ENCODE data around the gene PIGW. TPM values are rescaled to one million over a fixed set of nuclear protein-coding genes. Genes with fewer than 3 reads are reported as not detected.

The PIGW gene
- total RNA-seq, 3 donors from 2014 or later (not counting 1 experiment from before 2014, with no cell fraction given), result 4.6 to 8.3 (median 5.0) TPM

DNA sequence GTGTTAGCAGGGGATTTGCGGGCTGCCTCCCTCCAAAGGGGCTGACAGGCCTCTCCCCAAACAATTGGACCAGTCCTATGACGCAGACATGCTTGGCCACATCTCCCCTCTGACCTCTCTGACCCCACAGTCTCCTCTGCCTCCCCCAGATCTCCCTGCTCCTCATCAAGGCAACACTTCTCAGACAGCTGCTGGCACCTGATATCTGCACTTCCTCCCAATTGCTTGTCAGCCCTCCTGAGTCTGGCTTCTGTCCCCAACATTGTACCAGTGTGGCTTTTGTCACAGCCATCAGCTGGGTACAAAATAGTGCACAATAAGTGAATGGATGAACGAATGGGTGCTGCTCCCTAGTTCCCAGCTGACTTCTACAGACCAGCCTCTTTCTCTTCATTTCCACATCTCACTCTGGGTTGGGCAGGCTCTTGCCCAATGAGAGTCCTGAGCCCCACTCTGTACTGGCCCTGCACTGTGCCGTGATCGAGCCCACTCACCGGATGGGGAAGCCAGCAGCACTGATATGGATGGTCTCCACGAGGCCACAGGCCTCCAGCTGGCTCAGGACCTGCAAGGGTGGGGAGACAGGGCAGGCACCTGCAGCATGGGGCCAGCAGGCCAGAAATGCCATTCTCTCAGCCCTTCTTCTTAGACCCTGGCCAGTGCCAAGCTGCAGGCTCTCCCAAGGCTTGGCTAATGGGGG, 31.2 kb upstream of the PIGW start:
- DNase-seq, result no peak
- H3K27ac ChIP-seq (ENCODE audit: low read length), result no peak overlapping the region
- H3K4me3 Mint-ChIP-seq, result no peak overlapping the region

GRCh38 chr17:36504156-36504545, 30.6 kb upstream of the PIGW start:
- intact Hi-C loops (cut with micrococcal nuclease), result no loop called here
- peaks cover 0 to 4% of the 10 kb centered on the region in 2 donors for H3K4me1 Mint-ChIP-seq
- H3K9me3 ChIP-seq (ENCODE audit: control insufficient read depth, insufficient read depth, low read length), result no peaks in the 10 kb centered on the region
- H3K27me3 ChIP-seq (ENCODE audit: control insufficient read depth, insufficient read depth, low read length), result no peaks in the 10 kb centered on the region
- no peaks in the 10 kb centered on the region for H3K4me1 ChIP-seq (ENCODE audit: control insufficient read depth, insufficient read depth, low read length)
- TF ChIP-seq, protein P1, sequence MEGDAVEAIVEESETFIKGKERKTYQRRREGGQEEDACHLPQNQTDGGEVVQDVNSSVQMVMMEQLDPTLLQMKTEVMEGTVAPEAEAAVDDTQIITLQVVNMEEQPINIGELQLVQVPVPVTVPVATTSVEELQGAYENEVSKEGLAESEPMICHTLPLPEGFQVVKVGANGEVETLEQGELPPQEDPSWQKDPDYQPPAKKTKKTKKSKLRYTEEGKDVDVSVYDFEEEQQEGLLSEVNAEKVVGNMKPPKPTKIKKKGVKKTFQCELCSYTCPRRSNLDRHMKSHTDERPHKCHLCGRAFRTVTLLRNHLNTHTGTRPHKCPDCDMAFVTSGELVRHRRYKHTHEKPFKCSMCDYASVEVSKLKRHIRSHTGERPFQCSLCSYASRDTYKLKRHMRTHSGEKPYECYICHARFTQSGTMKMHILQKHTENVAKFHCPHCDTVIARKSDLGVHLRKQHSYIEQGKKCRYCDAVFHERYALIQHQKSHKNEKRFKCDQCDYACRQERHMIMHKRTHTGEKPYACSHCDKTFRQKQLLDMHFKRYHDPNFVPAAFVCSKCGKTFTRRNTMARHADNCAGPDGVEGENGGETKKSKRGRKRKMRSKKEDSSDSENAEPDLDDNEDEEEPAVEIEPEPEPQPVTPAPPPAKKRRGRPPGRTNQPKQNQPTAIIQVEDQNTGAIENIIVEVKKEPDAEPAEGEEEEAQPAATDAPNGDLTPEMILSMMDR (IDR thresholded peaks at IDR 0.05), result no peak
- H3K9me3 Mint-ChIP-seq, result no peaks in the 10 kb centered on the region
- no peaks in the 10 kb centered on the region for H3K27me3 Mint-ChIP-seq (ENCODE audit: low read depth in 2 of 2)
- no peak overlapping the region for H3K27ac Mint-ChIP-seq
- 98% methylated on average over 5 of the region's 5 CpGs for WGBS (ENCODE audit: insufficient coverage)
- H3K4me3 Mint-ChIP-seq, result no peak overlapping the region
- H3K36me3 Mint-ChIP-seq, result no peaks in the 10 kb centered on the region
- no peak overlapping the region for H3K4me3 ChIP-seq (ENCODE audit: low read length)
- peaks cover 17% of the 10 kb centered on the region for H3K36me3 ChIP-seq (ENCODE audit: control insufficient read depth, insufficient read depth, low read length)
- ATAC-seq, result no peak
- H3K27ac ChIP-seq (ENCODE audit: low read length), result no peak overlapping the region
- DNase-seq, result no peak

More for the DNA sequence above, 31.2 kb upstream of the PIGW start:
- TF ChIP-seq, protein P1 (IDR thresholded peaks at IDR 0.05), result no peak
- 98% methylated on average over 7 of the region's 7 CpGs for WGBS (ENCODE audit: insufficient coverage)
- Mint-ChIP-seq H3K27ac (no peak overlapping the region), H3K4me1 (peaks cover 0 to 4% of the 10 kb centered on the region in 2 donors), H3K36me3 (no peaks in the 10 kb centered on the region), H3K27me3 (ENCODE audit: low read depth in 2 of 2) (no peaks in the 10 kb centered on the region), H3K9me3 (no peaks in the 10 kb centered on the region)
- H3K4me1 ChIP-seq (ENCODE audit: control insufficient read depth, insufficient read depth, low read length), result no peaks in the 10 kb centered on the region
- H3K4me3 ChIP-seq (ENCODE audit: low read length), result no peak overlapping the region
- no peaks in the 10 kb centered on the region for H3K9me3 ChIP-seq (ENCODE audit: control insufficient read depth, insufficient read depth, low read length)
- ATAC-seq, result no peak
- H3K27me3 ChIP-seq (ENCODE audit: control insufficient read depth, insufficient read depth, low read length), result no peaks in the 10 kb centered on the region
- intact Hi-C loops (cut with micrococcal nuclease), result no loop called here
- H3K36me3 ChIP-seq (ENCODE audit: control insufficient read depth, insufficient read depth, low read length), result peaks cover 22% of the 10 kb centered on the region

- Histone ChIP-seq H3K9me3 (ENCODE audit: control insufficient read depth, insufficient read depth, low read length) (no peaks in the 10 kb centered on the region), H3K4me3 (ENCODE audit: low read length) (no peak overlapping the region), H3K36me3 (ENCODE audit: control insufficient read depth, insufficient read depth, low read length) (peaks cover 17% of the 10 kb centered on the region), H3K27me3 (ENCODE audit: control insufficient read depth, insufficient read depth, low read length) (no peaks in the 10 kb centered on the region), H3K27ac (ENCODE audit: low read length) (no peak overlapping the region), H3K4me1 (ENCODE audit: control insufficient read depth, insufficient read depth, low read length) (no peaks in the 10 kb centered on the region)
- Mint-ChIP-seq H3K36me3 (no peaks in the 10 kb centered on the region), H3K4me3 (no peak overlapping the region), H3K9me3 (no peaks in the 10 kb centered on the region), H3K27ac (no peak overlapping the region), H3K27me3 (ENCODE audit: low read depth in 2 of 2) (no peaks in the 10 kb centered on the region), H3K4me1 (peaks cover 0 to 4% of the 10 kb centered on the region in 2 donors)
- intact Hi-C loops (cut with micrococcal nuclease), result no loop called here
- WGBS (ENCODE audit: insufficient coverage), result 97% methylated on average over 8 of the region's 8 CpGs
- no peak for ATAC-seq
- DNase-seq, result no peak
- TF ChIP-seq, protein P1 (IDR thresholded peaks at IDR 0.05), result no peak
Observed at GRCh38 chr17:36505171-36505570, 29.6 kb upstream of the PIGW start.
